Ishikawa (cell line): ENCODE results near the gene MED17.

ENCODE experiments used
- CEBPB ChIP-seq: IDR thresholded peaks from 2 replicates; pipeline ENCODE4 v1.6.1; 2012
- TCF12 ChIP-seq: IDR thresholded peaks from 2 replicates; pipeline ENCODE4 v1.6.1; 2012; ENCODE audit warnings: low read depth

MED17 gene

GRCh38 chr11:93861808-93862207, 77.7 kb downstream of the MED17 start:
- TF ChIP-seq TCF12 (no peak), CEBPB (no peak)
